Airway epithelial cell (primary cell): ENCODE results near the gene RTN4R. TPM values are rescaled to one million over a fixed set of nuclear protein-coding genes. Genes with fewer than 3 reads are reported as not detected.

ENCODE experiments used
- total RNA-seq: library from RNA; depleted of rRNA; stranded (reverse); fragments of >200 nt; gene quantifications from 2 replicates; pipeline ENCODE4 v1.2.3, GENCODE V29; 2015

The RTN4R gene
- 7.0 and 12.4 TPM in 2 replicates for total RNA-seq

DNA sequence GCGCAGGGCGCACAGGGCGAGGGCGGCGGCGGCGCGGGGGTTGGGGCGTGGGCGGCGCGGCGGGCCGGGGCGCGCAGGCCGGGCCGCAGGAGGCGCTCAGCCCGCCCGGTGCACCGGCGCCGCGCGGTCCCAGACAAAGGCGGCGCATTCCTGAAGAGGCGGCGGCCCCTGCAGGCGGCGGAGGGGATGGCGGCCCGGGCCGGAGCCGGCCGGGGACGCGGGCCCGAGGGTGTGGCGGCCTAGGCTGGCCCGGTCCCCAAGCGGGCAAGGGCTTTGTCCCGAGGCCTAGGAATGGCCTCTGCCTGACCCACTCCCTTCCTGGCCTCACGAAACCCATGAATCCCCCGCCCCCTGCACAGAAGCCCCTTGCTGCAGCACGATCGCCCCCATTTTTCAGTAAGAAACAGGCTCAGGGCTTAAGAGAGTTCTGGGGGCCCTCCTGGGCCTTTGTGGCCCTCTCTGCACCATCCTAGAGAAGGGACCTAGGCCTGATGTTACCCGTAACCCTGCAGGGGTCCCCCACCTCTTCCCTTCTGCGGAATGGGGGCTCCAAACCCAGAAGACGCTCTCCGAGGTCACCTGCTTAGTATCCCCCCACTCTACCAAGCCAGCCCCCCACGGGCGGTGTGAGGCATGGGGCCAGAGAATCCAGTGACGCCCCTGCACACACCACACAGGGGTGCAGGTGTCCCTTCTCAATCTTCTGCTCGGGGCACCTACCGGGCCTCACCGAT, at the start of gene RTN4R:
TSS of gene RTN4R (minus strand) at position 40 of the 734 bp plus-strand sequence. CDS start 226 bp downstream, outside the sequence.

Other genes starting within 250 kb of the RTN4R start
- 17.0 and 18.9 TPM in 2 replicates for gene TANGO2, start 247.2 kb downstream of the RTN4R start, total RNA-seq
- 12.4 and 16.1 TPM in 2 replicates for gene DGCR8, start 188.1 kb downstream of the RTN4R start, total RNA-seq
- 639 and 758 TPM in 2 replicates for gene RANBP1, start 152.2 kb downstream of the RTN4R start, total RNA-seq
- 30.1 and 39.7 TPM in 2 replicates for gene TRMT2A, start 151.1 kb downstream of the RTN4R start, total RNA-seq
- gene ZDHHC8, start 136.5 kb downstream of the RTN4R start, total RNA-seq = 13.1 and 18.4 TPM in 2 replicates
- gene CCDC188, start 117.3 kb downstream of the RTN4R start, total RNA-seq = not detected in 2 replicates
- 51.1 and 52.6 TPM in 2 replicates for gene DGCR6L, start 51.7 kb upstream of the RTN4R start, total RNA-seq
- 14.7 and 27.5 TPM in 2 replicates for gene ZNF74, start 125.8 kb upstream of the RTN4R start, total RNA-seq
- gene SCARF2, start 169.5 kb upstream of the RTN4R start, total RNA-seq = 2.6 and 3.0 TPM in 2 replicates
- 9.8 and 15.2 TPM in 2 replicates for gene KLHL22, start 227.5 kb upstream of the RTN4R start, total RNA-seq
- 41.4 and 68.0 TPM in 2 replicates for gene MED15, start 239.3 kb upstream of the RTN4R start, total RNA-seq